Measurements from ENCODE around the gene RNU6-1. TPM values are rescaled to one million over a fixed set of nuclear protein-coding genes. Genes with fewer than 3 reads are reported as not detected.
A peak's percentile ranks its signal among the peaks of the same experiment; 100 is the strongest.

RNU6-1 gene
- total and polyA plus RNA-seq, 2 experiments from 2014 or later = not detected

GRCh38 chr15:67882487-67883233 is 42.8 kb upstream of the RNU6-1 start (continued):
- TF ChIP-seq REST (IDR thresholded peaks at IDR 0.05; ENCODE audit: unreplicated experiment) (no peak), EZH2phosphoT487 (IDR thresholded peaks at IDR 0.05; ENCODE audit: unreplicated experiment) (no peak), ZNF114 (CRISPR knock-in tag; IDR thresholded peaks at IDR 0.05) (no peak)

- Histone ChIP-seq H3K4me1 (ENCODE audit: insufficient read depth) (peaks cover 23% of the 10 kb centered on the region), H3K36me3 (ENCODE audit: insufficient read depth) (no peaks in the 10 kb centered on the region), H2AFZ (no peak overlapping the region), H3K27ac (ENCODE audit: low read depth) (no peak overlapping the region), H4K20me1 (replicated peaks; ENCODE audit: insufficient read depth) (no peaks in the 10 kb centered on the region), H3F3A (replicated peaks; ENCODE audit: low read depth) (no peaks in the 10 kb centered on the region), H3K79me2 (replicated peaks; ENCODE audit: insufficient read depth) (no peaks in the 10 kb centered on the region), H3K27me3 (ENCODE audit: insufficient read depth) (peaks cover 8% of the 10 kb centered on the region), H3K4me2 (no peak overlapping the region), H3K9me2 (ENCODE audit: insufficient read depth) (no peaks in the 10 kb centered on the region), H3K4me3 (no peak overlapping the region)
- ATAC-seq (no peak), DNase-seq (ENCODE audit: low spot score) (no peak)
- TF ChIP-seq CREB1 (CRISPR knock-in tag; IDR thresholded peaks at IDR 0.05; ENCODE audit: low read depth) = no peak
- peaks cover 3% of the 10 kb centered on the region for H3K27me3 Mint-ChIP-seq (ENCODE audit: insufficient read depth, low read depth, poor library complexity)
- no peaks in the 10 kb centered on the region for H3K36me3 Mint-ChIP-seq (ENCODE audit: low read depth)
- H3K4me1 Mint-ChIP-seq = peaks cover 20% of the 10 kb centered on the region
- H3K27ac Mint-ChIP-seq = no peak overlapping the region
- no peaks in the 10 kb centered on the region for H3K9me3 Mint-ChIP-seq
- no peak overlapping the region for H3K4me3 Mint-ChIP-seq
Observed at GRCh38 chr15:67880651-67881182, 40.9 kb upstream of the RNU6-1 start.

GRCh38 chr15:67879440-67880129 is 39.7 kb upstream of the RNU6-1 start:
- H3K36me3 ChIP-seq (ENCODE audit: insufficient read depth) = no peaks in the 10 kb centered on the region
- Mint-ChIP-seq H3K27ac (no peak overlapping the region), H3K27me3 (ENCODE audit: insufficient read depth, low read depth, poor library complexity) (no peaks in the 10 kb centered on the region), H3K4me3 (no peak overlapping the region), H3K36me3 (ENCODE audit: low read depth) (no peaks in the 10 kb centered on the region), H3K4me1 (peaks cover 20% of the 10 kb centered on the region), H3K9me3 (no peaks in the 10 kb centered on the region)
- TF ChIP-seq NANOG (IDR thresholded peaks at IDR 0.05; ENCODE audit: borderline replicate concordance) (no peak), ETS1 (IDR thresholded peaks at IDR 0.05) (no peak), ZNF331 (CRISPR knock-in tag; IDR thresholded peaks at IDR 0.05; ENCODE audit: low read depth) (no peak), EZH2phosphoT487 (IDR thresholded peaks at IDR 0.05; ENCODE audit: unreplicated experiment) (no peak), CREB1 (CRISPR knock-in tag; IDR thresholded peaks at IDR 0.05; ENCODE audit: low read depth) (no peak)
- H3K4me1 ChIP-seq (ENCODE audit: insufficient read depth) = peaks cover 17% of the 10 kb centered on the region
- ATAC-seq (no peak), DNase-seq (ENCODE audit: low spot score) (no peak)
- peak overlapping the region; percentile 2; the same call in 1 of the 2 replicates for H2AFZ ChIP-seq
- no peak overlapping the region for H3K27ac ChIP-seq (ENCODE audit: low read depth)
- no peaks in the 10 kb centered on the region for H3F3A ChIP-seq (replicated peaks; ENCODE audit: low read depth)
- no peak overlapping the region for H3K4me2 ChIP-seq
- H3K27me3 ChIP-seq (ENCODE audit: insufficient read depth) = no peaks in the 10 kb centered on the region
- H3K9me2 ChIP-seq (ENCODE audit: insufficient read depth) = no peaks in the 10 kb centered on the region
- no peaks in the 10 kb centered on the region for H4K20me1 ChIP-seq (replicated peaks; ENCODE audit: insufficient read depth)
- no peaks in the 10 kb centered on the region for H3K79me2 ChIP-seq (replicated peaks; ENCODE audit: insufficient read depth)
- no peak overlapping the region for H3K4me3 ChIP-seq

All from GM23338 (cell line).